GM10248 (cell line): ENCODE data around the gene PRKCE.

Source experiments
- CTCF ChIA-PET: fragments of 300-600 bp; sonication (Branson Sonifier 250); formaldehyde crosslinking; extraction: SDS; loops from one replicate; lab custom pipeline; 2021; ENCODE audit warnings: antibody characterized with exemption; lab: Yijun Ruan, JAX
- POLR2A ChIA-PET: fragments of 350-650 bp; sonication (Branson Sonifier 250); formaldehyde crosslinking; extraction: SDS; loops from one replicate; lab custom pipeline; 2020; ENCODE audit warnings: antibody characterized with exemption; lab: Yijun Ruan, JAX
- DNase-seq: peaks from one replicate; pipeline ENCODE4 v3.0.0; 2012; ENCODE audit errors: extremely low spot score
- TF ChIP-seq, protein P1 (sequence below): IDR thresholded peaks from 2 replicates; pipeline ENCODE4 v1.5.1; 2012; ENCODE audit warnings: mild to moderate bottlenecking, low read depth; ENCODE audit errors: extremely low read depth, missing control alignments, control extremely low read depth

PRKCE gene

DNA sequence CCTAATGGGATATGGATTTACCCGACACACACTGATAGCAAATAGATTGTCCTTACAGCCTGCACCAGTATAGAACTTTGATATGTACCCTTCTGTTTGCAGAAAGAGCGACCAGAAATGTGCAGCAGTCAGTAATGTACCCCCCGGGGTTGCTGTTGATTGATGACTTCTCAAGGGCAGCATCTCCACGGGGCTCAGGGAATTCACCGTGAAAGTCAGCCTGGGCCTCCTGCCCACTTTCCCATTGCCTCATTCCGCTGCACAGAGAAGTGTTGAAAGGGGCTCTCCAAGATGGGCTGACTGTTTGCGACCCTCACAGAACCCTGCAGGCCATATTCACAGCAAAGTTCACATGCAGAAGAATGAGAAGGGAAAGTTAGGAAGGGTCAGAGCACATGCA is 241.3 kb downstream of the PRKCE start:
- CTCF ChIA-PET, result interaction anchor here (0.8 to 1.4 kb wide), 2 partner anchors 9 to 11 kb away, joined by 3 read pairs; no protein-coding TSS in a partner anchor
- no peak for DNase-seq

DNA sequence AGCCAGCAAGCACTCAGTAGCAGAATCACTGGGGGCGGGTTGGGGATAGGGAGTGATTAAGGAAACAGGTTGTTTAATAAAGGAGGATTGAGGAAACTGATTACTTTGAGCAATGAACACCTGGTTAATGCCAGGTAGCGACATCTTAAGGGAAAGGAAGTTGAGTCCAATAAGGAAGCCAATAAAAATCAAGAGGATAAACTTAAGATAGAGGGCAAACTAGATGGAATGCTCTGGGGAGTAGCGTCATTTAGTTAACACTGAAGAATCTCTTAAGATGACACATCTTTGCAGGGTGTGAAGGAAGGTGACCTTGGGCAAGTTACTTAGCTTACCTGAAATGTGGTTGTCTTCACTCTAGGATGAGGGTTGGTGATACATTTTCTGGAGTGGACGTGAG is 242.7 kb downstream of the PRKCE start:
- TF ChIP-seq, protein P1, sequence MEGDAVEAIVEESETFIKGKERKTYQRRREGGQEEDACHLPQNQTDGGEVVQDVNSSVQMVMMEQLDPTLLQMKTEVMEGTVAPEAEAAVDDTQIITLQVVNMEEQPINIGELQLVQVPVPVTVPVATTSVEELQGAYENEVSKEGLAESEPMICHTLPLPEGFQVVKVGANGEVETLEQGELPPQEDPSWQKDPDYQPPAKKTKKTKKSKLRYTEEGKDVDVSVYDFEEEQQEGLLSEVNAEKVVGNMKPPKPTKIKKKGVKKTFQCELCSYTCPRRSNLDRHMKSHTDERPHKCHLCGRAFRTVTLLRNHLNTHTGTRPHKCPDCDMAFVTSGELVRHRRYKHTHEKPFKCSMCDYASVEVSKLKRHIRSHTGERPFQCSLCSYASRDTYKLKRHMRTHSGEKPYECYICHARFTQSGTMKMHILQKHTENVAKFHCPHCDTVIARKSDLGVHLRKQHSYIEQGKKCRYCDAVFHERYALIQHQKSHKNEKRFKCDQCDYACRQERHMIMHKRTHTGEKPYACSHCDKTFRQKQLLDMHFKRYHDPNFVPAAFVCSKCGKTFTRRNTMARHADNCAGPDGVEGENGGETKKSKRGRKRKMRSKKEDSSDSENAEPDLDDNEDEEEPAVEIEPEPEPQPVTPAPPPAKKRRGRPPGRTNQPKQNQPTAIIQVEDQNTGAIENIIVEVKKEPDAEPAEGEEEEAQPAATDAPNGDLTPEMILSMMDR, result no peak
- POLR2A ChIA-PET, result no interaction called here
- CTCF ChIA-PET, result no interaction called here
- DNase-seq, result no peak

More for the DNA sequence above, 241.3 kb downstream of the PRKCE start:
- POLR2A ChIA-PET, result no interaction called here
- TF ChIP-seq, protein P1, result no peak

DNA sequence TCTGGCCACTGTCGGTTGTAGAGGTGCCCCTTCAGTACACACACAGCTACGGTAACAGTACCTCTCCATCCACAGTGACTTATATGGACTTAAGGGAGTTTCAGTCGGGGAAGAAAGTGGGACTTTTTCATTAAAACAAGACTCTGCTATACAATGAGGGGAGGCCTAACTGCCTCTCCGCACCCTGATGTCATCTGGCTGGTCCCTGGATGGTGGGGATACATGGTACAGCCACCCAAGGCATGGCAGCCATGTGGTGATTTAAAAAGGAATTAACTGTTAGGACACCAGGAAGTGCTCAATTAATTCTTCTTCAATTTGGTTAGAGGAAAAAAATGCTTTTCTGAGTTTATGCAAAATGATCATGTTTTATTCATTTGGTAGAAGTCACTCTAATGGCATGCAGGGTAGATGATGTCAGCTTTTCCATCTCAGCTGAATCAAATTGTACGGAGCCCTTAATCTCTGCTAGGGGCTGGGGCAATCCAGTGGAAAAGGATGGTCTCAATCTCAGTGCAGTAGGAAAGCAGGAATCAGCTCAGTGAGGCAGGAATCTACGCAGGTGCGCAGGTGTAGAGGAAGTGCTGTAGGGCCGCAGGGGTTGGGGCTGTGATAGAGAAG is 243.9 kb downstream of the PRKCE start:
- ChIA-PET POLR2A (no interaction called here), CTCF (interaction anchor here (1.0 kb wide), 1 partner anchor 40 kb away, joined by 3 read pairs; no protein-coding TSS in a partner anchor)
- DNase-seq, result no peak
- TF ChIP-seq, protein P1, result no peak

DNA sequence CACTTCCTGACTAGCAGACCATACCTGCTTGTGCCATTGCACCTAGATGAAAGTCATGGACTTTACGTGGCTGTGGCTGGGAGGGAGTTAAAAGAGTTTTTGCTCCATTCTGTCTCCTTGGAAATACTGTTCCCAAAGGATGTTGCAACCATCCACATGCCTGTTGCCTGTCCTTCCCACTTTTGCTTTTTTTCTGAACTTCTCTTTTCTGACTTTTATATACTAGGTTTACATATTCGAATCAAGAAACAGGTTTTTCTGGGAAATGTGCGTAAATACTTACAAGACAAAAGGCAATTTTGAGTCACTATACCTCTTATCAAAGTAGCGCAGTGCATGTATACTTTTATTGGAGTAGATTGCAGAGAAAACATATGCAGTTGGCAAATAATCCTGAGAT is 244.8 kb downstream of the PRKCE start:
- CTCF ChIA-PET, result interaction anchor here (1.0 kb wide), 1 partner anchor 39 kb away, joined by 3 read pairs; no protein-coding TSS in a partner anchor
- POLR2A ChIA-PET, result no interaction called here
- TF ChIP-seq, protein P1, result no peak
- DNase-seq, result no peak

DNA sequence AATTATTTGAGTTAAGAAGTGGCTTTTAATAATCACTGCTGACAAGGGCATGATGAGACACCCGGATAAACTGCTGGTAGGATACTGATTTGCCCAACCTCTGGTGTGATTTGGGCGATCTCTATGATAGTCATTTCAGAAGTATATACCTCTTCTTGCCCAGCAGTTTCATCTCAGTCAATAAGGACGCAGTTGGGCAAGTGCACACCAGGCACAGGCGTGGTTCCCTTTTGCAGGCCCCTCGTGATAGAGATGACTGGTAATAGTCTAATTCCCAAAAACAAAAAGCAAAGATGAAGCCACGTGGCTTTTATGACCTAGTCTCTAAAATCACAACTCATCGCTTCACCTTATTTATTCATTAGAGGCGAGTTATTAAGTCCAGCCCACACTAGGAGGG is 246.4 kb downstream of the PRKCE start:
- TF ChIP-seq, protein P1, result no peak
- POLR2A ChIA-PET, result no interaction called here
- CTCF ChIA-PET, result interaction anchor here (1.1 to 2.4 kb wide), 2 partner anchors 8 to 10 kb away, joined by 3 to 9 read pairs; no protein-coding TSS in a partner anchor
- no peak for DNase-seq

DNA sequence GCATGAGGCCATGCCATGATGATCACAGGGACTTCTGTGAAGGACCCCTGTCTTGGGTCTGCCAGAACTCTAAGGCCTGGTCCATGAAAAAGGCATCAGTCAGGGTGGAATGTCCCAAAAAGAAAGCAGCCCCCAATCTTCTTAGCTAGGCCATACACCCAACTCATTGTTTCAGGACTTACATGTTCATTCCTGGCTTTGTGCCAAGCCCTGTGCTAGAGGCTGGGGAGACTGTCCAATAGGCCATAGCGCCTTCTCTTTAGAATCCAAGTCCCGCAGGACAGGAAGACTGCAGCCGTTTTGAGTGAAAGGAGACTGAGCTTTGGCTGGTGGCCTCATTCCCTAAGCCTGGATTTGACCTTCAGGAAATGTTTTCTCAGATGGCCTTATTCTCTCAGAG is 247.3 kb downstream of the PRKCE start:
- TF ChIP-seq, protein P1, result no peak
- no peak for DNase-seq
- ChIA-PET POLR2A (no interaction called here), CTCF (interaction anchor here (0.9 to 2.4 kb wide), 6 partner anchors 9 to 43 kb away, joined by 3 to 9 read pairs (median 3); no protein-coding TSS in a partner anchor)
